Measurements from ENCODE around the gene LY6G6F.

The LY6G6F gene

GRCh38 chr6:31740397-31741223 lies 33.9 kb downstream of the LY6G6F start:
- no peak for TF ChIP-seq GATA3 (IDR thresholded peaks at IDR 0.05; ENCODE audit: low read depth, low read length)

GRCh38 chr6:31741815-31742214 lies 35.1 kb downstream of the LY6G6F start:
- no peak for TF ChIP-seq GATA3 (IDR thresholded peaks at IDR 0.05; ENCODE audit: low read depth, low read length)
- no peak for TF ChIP-seq GATA2 (IDR thresholded peaks at IDR 0.05; ENCODE audit: low read depth, low read length)

GRCh38 chr6:31742894-31743293 lies 36.2 kb downstream of the LY6G6F start:
- TF ChIP-seq GATA2 (IDR thresholded peaks at IDR 0.05; ENCODE audit: low read depth, low read length): no peak
- TF ChIP-seq GATA3 (IDR thresholded peaks at IDR 0.05; ENCODE audit: low read depth, low read length): no peak

GRCh38 chr6:31744422-31744821 lies 37.8 kb downstream of the LY6G6F start:
- TF ChIP-seq GATA3 (IDR thresholded peaks at IDR 0.05; ENCODE audit: low read depth, low read length) (no peak), GATA2 (IDR thresholded peaks at IDR 0.05; ENCODE audit: low read depth, low read length) (no peak)

GRCh38 chr6:31749301-31750036 lies 42.8 kb downstream of the LY6G6F start:
- no peak for TF ChIP-seq GATA3 (IDR thresholded peaks at IDR 0.05; ENCODE audit: low read depth, low read length)
- TF ChIP-seq GATA2 (IDR thresholded peaks at IDR 0.05; ENCODE audit: low read depth, low read length): no peak

- TF ChIP-seq GATA3 (IDR thresholded peaks at IDR 0.05; ENCODE audit: low read depth, low read length) (no peak), GATA2 (IDR thresholded peaks at IDR 0.05; ENCODE audit: low read depth, low read length) (no peak)
These were observed 43.9 kb downstream of the LY6G6F start for GRCh38 chr6:31750411-31751022.

GRCh38 chr6:31752739-31753319 lies 46.2 kb downstream of the LY6G6F start:
- TF ChIP-seq GATA2 (IDR thresholded peaks at IDR 0.05; ENCODE audit: low read depth, low read length): no peak
- TF ChIP-seq GATA3 (IDR thresholded peaks at IDR 0.05; ENCODE audit: low read depth, low read length): no peak

- TF ChIP-seq GATA3 (IDR thresholded peaks at IDR 0.05; ENCODE audit: low read depth, low read length) (no peak), GATA2 (IDR thresholded peaks at IDR 0.05; ENCODE audit: low read depth, low read length) (no peak)
These were observed 51.6 kb downstream of the LY6G6F start for GRCh38 chr6:31758281-31758680.

Data from SH-SY5Y (cell line).